HG03045 (cell line): ENCODE data around the gene PAQR7.

ENCODE experiments used
- ATAC-seq: cut with Tn5 transposase; IDR thresholded peaks from one replicate; pipeline ENCODE4 v1.9.1; 2021; ENCODE audit warnings: mild to moderate bottlenecking, moderate library complexity; ENCODE audit not compliant: unreplicated experiment

PAQR7 gene, protein sequence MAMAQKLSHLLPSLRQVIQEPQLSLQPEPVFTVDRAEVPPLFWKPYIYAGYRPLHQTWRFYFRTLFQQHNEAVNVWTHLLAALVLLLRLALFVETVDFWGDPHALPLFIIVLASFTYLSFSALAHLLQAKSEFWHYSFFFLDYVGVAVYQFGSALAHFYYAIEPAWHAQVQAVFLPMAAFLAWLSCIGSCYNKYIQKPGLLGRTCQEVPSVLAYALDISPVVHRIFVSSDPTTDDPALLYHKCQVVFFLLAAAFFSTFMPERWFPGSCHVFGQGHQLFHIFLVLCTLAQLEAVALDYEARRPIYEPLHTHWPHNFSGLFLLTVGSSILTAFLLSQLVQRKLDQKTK

DNA sequence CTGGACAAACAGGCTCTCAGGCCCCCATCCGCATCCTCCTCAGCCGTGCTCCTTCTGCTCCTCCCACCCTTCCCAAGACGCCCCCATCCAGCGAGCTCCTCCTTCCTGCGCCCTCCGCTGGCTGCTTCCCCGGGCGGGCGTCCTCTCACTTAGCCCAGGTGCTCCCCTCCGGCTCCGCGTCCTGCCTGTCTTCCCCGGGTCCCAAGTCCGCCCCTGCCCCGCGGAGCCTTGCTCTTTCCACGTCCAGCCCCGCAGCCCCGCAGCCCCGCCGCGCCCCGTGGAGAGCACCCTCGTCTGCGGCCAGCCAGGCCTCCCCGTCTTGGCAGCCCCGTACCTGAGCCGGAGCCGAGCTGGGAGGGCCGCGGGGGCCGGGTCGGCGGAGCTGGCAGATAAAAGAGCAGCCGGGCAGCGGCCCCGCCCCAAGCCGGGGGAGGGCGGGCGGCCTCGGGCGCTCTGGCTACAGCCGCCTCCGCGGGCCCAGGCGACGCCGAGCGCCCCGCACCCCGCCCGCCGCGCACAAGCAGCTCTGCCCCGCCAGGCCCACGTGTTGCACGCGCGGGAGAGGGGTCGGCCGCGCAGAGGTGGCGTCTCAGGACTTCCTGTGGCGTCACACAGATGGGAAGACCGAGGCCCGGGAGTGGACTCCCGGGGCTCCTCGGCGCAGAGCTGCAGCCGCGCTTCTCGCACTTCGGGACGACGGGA lies at the start of gene PAQR7:
TSS of gene PAQR7 (minus strand) at position 555 of the 702 bp plus-strand sequence. CDS start 11,869 bp downstream, outside the sequence.
- ATAC-seq = peak; percentile 66

DNA sequence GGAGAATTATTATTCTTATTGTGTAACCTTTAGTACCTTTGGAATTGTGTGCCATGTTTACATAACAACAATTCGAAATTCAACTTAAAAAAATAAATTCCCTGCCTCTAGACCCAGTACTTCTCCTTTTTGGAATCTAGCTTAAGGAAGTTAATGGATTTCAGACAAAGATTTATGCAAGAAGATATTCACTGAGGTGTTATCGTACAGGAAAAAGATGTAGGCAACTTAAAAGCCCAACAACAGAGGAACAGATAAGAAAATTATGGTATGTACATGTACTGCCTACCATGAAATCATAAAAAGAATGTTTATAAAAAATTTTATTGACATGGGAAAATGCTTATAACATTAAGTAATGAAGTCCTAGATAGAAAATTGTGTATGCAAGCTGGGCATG lies 48.9 kb upstream of the PAQR7 start:
- ATAC-seq = no peak

DNA sequence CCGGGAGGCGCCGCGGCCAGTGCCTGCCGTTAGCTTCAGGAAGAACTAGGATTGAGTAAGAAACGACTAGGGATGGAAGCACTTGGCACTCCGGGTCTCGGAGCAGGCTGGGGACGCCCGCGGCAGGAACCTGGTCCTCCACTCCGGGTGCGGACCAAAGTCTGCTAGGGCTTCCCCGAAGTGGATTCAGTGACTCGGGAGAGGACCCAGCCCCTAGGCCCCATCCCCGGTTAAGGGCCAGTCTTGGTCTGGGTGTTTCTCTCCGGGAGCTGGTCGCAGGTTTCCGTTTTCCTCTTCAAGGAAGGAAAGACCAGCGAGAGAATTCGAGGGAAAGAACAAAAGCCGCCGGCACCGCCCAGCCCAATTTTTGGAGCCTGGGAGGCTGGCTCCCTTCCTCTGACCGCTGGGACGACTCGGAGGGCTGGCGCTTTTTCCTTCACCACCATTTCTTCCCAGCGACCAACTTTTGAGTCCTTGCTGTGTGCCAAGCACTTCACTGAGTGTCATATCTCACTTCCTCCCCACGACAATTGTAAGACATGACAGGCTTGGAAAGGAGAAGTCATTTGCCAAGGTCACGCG lies 47.6 kb upstream of the PAQR7 start:
- no peak for ATAC-seq

DNA sequence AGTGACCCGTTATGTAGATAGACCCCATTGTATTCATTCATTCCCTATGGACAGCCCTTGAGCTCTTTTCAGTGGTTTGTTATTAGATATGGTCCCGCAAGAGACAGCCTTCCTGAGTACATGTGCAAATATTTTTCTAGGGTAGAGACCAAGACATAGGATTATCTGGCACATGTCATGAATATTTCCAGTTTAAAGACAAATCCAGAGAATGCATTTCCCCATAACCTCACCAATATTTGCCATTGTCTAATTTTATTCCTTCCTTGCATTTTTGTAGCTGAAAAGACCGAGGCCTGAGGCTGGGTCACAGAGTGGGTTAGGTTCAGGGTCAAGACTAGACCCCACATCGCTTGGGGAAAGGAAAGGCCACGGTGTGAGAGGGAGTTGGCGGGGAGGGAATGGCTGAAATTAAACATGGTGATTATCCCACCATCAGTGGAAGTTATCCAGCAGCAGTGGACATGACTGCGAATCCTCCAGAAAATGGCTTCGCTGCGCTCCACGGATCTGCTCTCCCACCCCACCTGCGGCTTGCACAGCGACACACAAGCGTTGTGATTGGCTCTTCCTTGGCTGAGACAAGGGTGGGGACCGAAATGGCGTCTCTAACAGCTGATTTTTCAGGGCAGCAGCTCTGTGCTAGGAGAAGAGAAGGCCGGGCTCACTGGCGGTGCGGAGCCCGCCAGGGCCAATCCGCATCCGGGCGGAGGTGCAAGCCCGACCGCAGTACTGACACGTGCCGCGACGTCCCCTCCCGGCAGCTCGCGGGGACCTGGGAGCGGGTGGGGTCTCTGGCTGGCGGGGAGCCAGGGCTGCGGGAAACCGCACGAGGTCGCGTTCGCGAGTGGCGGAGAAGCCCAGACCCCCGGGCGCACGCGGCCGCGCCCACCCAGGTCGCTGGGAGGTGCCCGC lies 46.8 kb upstream of the PAQR7 start:
- no peak for ATAC-seq

DNA sequence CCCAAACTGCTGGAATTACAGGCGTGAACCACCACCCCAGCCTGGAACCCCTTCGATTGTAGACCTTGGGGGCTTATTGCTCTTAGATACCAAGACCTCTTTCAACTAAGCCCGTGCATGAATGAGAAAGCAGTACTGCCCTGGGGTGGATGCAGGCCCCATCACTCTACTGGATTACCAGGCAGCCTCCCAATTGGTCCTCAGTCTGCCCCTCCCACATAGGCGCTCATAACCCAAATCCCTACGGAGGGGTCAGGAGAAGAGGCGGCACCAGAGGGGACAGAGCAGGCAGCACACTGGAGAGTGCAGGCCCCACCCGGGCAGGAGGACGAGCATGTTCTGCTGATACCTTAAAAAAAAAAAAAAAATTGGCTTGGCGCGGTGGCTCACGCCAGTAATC lies 43.1 kb upstream of the PAQR7 start:
- ATAC-seq = no peak

DNA sequence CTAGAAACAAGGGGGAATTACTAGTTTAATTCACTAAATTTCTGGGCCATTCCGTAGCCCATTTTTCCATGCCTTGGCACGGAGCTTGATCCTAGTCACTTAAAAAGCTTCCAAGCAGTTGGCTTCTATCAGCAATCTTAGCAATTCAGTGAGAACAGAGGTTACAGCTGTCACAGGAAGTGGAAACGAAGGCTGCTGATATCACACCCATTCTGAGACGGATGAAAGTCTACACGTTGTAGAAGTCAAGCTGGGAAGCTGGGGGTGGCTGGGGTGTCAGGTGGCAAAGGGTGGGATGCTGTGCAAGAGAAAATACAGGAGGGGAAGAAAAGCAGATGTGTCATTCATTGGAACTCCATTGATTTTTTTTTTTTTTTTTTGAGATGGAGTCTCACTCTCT lies 42.5 kb upstream of the PAQR7 start:
- ATAC-seq = no peak

DNA sequence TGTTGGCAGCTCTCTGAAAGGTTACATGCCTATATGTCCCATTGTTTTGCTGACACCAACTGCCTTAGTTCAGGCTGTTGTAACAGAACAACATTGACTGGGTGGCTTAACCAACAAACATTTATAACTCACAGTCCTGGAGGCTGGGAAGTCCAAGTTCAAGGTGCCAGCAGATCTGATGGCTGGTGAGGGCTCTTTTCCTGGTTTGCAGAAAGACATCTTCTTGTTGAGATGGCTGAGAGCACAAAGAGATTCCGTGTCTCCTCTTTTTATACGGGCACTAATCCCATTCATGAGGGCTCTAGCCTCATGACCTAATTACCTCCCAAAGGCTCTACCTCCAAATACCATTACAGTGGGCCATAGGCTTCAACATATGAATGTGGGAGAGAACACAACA lies 41.0 kb upstream of the PAQR7 start:
- ATAC-seq = no peak

DNA sequence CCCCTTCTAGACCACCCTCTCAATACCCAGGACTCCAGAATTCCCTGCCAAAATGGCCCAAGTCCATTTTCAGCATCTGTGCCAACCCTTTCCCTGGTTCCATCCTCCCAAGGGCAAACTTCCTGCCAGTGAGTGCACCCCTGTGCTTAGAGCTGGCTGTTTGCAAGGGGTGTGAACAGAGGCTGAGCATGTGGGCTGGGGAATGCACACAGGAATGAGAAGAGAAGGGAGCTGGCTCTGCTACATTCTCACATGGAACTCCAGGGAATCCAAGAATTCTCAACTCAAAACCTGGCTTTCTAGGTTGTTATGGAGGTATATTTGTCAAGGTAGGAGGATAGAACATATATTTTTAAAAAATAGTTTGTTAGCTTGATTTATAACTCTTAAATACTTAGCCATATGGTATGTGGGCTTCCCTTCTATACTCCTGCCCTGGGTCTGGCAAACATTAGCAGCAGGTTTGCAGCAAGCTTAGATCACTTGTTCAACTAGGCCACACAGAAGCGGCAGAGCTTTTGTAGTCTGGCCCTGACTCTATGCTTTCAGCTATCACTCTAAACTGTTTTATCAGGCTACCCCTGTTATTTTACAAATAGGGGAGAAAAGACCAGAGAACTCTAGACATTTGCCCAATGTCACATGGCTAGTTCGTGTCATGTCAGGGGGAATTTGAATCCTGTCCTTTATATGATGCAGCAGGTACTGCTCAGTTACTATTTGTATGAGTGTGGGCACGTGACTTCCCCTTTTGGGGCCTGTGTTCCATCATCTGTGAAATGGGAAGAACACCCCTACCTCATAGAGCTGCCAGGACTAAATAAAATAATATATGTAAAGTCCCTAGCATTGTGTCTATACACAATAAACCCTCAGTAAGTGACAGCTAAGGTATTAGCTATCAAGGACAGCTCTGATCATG lies 38.8 kb upstream of the PAQR7 start:
- ATAC-seq = no peak

DNA sequence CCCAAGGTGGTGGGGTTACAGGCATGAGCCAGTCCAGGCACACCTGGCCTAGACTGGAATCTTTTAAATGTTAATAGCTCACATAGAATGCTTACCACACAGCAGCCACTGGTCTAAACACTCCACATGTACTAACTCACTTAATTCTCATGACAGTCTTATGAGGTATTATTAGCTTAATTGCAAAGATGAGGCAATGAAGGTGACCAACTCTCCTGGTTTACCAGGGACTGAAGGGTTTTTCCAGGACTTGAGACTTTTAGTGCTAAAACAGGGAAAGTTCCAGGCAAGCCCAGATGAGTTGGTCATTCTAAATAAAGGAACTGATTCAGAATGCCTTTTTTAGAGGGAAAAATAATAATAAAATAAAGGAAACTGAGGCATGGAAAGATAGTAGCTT lies 37.7 kb upstream of the PAQR7 start:
- no peak for ATAC-seq

DNA sequence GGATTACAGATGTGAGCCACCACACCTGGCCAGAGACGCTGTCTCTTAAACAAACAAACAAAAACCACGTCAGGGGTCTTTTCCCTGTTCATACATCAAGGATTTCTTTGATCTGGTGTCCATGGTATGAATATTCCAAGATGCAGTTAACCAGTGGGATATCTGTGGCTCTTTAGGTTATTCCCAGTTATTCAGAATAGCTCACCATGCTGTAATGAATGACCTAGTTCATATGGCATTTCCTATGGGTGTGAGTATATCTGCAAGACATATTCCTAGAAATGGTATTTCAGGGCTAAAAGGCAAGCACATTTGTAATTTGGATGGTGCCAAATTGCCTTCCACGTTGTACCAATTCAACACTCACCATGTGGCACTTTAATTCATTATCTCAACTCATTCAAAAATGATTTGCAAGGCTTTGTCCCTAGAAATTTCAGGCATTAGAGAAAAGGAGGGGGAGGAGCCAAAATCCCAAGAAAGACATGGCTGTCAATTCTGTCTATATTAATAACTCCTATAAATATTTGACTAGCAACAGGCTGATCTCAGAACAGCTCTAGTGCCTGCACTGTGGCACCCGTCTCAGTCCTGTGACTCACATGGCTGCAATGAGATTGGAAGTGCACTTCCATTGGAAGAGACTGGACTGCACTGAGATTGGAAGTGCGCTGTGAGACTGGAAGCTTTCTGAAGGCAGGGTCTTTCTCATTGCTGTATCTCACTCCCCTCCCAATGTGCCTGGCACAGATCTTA lies 36.7 kb upstream of the PAQR7 start:
- ATAC-seq = no peak

DNA sequence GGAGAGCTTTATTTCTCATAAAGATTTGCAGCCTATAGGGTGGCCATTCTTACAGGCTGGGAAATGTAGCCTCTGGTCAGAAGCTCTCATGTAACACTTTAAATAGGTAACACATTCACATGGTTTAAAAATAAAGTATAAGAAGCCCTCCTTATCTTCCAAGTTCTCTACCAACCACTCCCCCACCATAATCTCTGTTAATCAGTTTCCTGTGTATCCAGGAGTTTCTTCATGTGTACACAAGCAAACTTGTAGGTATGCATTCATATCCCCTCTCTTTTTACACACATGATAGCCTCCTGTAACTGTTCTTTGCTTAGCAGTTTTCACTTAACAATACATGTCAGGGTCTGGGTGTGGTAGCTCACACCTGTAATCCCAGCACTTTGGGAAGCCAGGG lies 35.7 kb upstream of the PAQR7 start:
- no peak for ATAC-seq

DNA sequence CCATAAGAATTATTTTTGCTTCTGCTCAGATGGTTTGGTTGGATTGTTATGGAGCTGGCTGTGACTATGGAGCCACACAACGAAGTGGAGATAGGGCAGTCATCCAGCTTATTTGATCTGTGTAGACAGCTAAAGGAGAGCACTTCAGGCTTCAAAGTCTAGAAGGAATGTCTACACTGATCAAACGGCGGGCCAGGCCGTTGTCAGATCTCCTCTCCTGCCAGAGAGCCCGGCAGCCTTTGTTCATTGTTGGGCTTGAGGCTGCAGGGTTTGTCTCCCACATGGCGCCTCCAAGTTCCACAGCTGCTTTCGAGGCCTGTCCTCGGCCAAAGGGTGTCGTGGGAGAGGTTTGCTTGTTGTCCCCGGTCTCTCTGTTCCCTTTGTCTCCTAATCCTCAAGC lies 33.5 kb upstream of the PAQR7 start:
- no peak for ATAC-seq

DNA sequence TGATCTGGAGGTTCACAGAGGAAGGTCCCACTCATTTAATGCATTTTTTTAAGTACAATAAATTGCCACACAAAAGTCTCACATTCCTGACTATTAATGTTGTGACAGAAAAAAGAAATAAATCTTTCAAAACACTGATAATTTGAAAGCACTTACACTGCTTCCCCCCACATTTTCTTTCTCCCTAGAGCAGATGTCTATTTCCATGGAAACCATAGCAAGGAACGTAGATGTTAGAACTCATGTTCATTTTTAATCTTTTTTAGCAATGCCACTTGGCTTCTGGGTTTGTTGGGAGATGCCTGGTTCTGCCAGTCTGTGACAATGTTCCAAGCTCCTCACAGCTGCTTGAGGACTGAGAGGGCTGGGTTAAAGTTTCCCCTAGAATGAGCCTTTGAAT lies 32.7 kb upstream of the PAQR7 start:
- no peak for ATAC-seq

DNA sequence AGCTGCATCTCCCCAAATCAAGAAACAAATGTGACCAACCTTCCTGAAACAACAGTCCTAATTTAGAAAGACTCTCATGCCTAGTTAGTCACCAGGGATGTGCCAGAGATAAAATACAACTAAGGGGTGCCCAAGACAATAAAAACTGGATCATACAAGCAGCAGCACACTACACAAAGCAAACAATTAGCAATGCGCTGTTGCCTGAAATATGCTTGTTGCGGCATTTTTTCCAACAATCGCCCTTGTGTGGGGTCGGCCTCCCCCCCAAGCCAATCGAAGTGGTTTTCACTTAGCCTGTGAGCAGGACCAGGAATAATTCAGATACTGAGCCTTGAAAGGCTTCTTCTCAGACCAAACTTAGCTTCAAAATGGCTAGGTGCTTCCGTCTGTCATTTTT lies 32.1 kb upstream of the PAQR7 start:
- no peak for ATAC-seq

DNA sequence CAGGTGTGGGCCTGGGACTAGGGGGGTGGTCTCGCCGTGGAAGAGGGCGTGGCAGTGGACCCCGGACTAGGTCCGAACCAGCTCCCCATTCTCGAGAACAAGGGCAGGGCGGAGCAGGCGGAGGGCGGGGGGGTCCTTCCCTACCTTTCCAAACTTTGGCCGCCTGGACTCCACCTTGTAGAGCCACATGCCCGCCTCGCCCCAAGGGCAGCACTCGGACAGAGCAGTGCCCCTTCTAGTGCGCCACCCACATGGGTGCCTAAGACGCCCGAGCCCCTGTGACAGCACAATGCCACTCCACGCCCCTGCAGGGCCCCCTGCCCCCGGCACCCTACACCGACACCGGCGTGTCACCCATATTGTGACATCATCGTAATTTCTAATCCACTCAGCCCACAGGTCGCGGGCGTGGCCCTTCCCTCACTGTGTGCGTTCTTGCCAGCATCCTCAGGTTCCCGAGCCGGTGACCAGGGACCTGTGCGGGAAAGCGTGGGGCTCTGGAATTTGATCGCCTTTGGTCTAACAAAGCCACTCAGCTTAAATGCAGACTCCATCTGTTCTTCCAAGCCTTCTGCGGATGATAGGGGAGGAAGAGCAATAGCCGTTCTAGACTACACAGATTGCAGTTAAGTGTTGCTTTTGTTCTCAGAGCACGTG lies 31.3 kb upstream of the PAQR7 start:
- ATAC-seq = no peak

DNA sequence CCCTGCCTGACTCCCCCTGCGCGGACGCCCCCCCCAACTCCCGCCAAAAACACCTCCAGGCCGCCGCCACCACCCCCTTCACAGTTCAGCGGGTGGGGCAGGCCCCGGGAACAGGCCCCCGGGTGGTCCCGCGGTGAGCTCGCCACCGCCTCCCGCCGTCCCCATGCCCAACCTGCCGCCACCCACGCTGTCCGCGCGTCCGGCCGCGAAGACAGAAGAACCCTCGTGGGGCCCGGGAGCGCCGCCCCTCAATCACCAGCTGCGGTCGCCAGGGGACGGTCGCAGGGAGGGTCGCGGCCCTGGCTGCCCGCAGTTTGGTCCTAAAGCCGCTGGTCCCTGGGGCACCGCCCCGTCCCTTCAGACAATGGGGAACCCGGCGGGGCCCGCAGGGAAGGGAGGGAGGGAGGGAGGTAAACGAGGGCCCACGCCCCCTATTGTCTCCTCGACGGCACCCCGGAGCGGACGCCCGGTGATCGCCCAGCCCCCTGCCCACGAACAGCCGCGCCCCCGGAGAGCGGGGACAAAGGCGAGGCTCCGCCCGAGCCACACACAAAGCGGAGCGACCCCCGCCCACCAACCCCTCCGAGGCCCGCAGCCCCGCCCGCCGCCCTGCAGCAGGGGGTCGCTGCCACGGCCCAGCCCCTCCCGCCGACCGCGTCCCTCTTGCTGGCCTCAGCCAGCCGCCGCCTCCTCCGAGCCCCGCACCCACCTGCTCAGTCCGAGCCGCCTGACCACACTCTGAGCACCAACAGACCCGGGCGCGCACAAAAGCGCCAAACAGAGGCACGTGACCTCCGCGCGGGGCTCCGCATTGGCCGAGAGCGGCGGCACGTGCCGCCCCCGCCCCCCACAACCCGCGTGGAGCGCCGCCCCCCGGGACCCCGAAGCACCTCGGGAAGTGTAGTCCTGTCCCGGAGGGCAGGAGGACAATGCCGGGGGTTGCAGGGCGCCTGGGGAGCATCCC lies 30.5 kb upstream of the PAQR7 start, which contains the start of gene STMN1:
TSS of gene STMN1 (minus strand) at position 740 of the 964 bp plus-strand sequence. CDS start 1,743 bp downstream, outside the sequence.
- ATAC-seq = peak; percentile 53

DNA sequence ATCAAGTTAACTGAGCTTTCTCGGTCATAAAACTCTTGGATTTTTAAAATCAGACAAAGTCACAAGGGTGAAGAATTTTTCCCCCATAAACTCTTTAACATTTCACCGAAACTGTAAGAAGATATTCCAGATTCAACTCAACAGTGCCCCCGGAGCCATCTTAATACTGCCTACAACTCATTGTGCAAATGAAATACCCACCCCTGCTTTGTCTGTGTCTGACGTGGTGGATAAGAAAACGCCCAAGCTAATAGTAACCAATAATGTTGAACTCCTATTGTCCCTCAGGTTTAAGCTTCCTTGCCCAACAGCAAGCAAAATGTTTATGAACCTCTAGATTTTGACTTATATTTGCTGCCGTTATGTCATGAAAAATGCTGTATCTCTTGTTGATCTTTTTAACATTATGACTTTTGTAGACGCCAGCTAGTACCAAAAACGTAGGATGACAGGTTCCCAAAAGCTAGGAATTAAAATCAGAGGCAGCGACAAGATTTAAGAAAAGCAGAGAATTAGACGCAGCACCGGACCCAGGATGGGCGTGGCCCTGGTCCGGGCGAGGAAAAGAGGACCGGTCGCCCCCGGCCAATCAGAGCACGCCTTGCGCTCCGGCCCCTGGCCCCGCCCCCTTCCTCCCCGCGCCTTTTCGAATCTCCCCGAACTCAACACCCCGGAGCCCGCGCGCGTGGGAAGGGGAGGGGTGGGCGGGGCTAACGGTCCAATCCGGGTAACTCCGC lies 29.6 kb upstream of the PAQR7 start:
- peak; percentile 68 for ATAC-seq
